SK-N-SH treated with all-trans-retinoic acid at 6 μM for 48 hours (cell line): ENCODE results near the gene TAAR9.

Experiments
- ARNTL ChIP-seq: fragments of 450-650 bp; formaldehyde crosslinking; IDR thresholded peaks from 2 replicates; pipeline ENCODE4 v1.5.0; 2020; ENCODE audit warnings: low read depth, mild to moderate bottlenecking, moderate library complexity, borderline replicate concordance
- CREB5 ChIP-seq: fragments of 250-450 bp; sonication (Bioruptor Pico); IDR thresholded peaks from 2 replicates; pipeline ENCODE4 v1.5.1; 2020; ENCODE audit warnings: low read depth, mild to moderate bottlenecking, moderate library complexity
- CSRNP3 ChIP-seq: fragments of 250-450 bp; sonication (Bioruptor Pico); IDR thresholded peaks from 2 replicates; pipeline ENCODE4 v1.5.1; 2021; ENCODE audit warnings: mild to moderate bottlenecking, moderate library complexity
- OSR1 ChIP-seq: fragments of 250-450 bp; sonication (Bioruptor Pico); IDR thresholded peaks from 2 replicates; pipeline ENCODE4 v1.8.0; 2022; ENCODE audit warnings: moderate library complexity, mild to moderate bottlenecking, inconsistent platforms
- PATZ1 ChIP-seq: fragments of 250-450 bp; sonication (Bioruptor Pico); IDR thresholded peaks from 2 replicates; pipeline ENCODE4 v1.8.0; 2020; ENCODE audit warnings: mild to moderate bottlenecking, moderate library complexity, borderline replicate concordance
- POU6F1 ChIP-seq: fragments of 250-450 bp; sonication (Bioruptor Pico); IDR thresholded peaks from 2 replicates; pipeline ENCODE4 v1.8.0; 2021; ENCODE audit warnings: low read depth, mild to moderate bottlenecking, moderate library complexity, borderline replicate concordance
- SNAI2 ChIP-seq: fragments of 250-450 bp; sonication (Bioruptor Pico); IDR thresholded peaks from 2 replicates; pipeline ENCODE4 v1.5.0; 2020; ENCODE audit warnings: mild to moderate bottlenecking, moderate library complexity
- ZFP3 ChIP-seq: fragments of 250-450 bp; sonication (Bioruptor Pico); IDR thresholded peaks from 2 replicates; pipeline ENCODE4 v1.5.0; 2020; ENCODE audit warnings: mild to moderate bottlenecking, moderate library complexity
- ZFP30 ChIP-seq: fragments of 450-650 bp; formaldehyde crosslinking; IDR thresholded peaks from 2 replicates; pipeline ENCODE4 v1.5.0; 2022; ENCODE audit warnings: mild to moderate bottlenecking, moderate library complexity

- TF ChIP-seq ARNTL (CRISPR knock-in tag) (no peak), OSR1 (CRISPR knock-in tag) (no peak), PATZ1 (no peak), CSRNP3 (CRISPR knock-in tag) (no peak), ZFP3 (CRISPR knock-in tag) (no peak), CREB5 (no peak), POU6F1 (CRISPR knock-in tag) (no peak), ZFP30 (CRISPR knock-in tag) (no peak), SNAI2 (CRISPR knock-in tag) (no peak)
Measured at GRCh38 chr6:132505158-132505557, 32.9 kb upstream of the TAAR9 start.
